GM20000 (cell line): Measurements from ENCODE around the gene MMP28.

ENCODE experiments used
- DNase-seq: peaks from one replicate; pipeline ENCODE4 v3.0.0; 2012; ENCODE audit warnings: low spot score
- TF ChIP-seq, protein P1 (sequence below): IDR thresholded peaks from 2 replicates; pipeline ENCODE4 v1.5.1; 2012; ENCODE audit warnings: mild to moderate bottlenecking, control low read depth; ENCODE audit errors: extremely low read depth, missing control alignments

The MMP28 gene

DNA sequence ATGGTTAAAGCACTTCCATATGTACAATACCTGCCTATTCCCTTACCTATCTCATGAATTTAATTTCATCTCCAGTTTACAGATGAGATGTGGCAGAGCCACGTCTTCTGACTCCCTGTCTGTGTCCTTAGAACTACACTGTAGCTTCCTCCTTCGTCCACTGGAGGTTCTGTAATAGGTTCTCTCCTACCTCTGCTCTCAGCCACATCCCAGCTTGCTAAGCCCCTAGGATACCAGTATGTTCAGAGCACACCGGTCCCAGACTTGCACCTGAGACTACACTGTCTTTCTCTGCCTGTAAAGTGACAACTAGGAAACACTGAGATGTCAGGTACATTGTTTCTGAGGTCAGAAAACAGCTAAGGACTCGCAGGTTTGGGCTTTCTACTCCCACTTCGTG lies 67.8 kb downstream of the MMP28 start:
- TF ChIP-seq, protein P1, sequence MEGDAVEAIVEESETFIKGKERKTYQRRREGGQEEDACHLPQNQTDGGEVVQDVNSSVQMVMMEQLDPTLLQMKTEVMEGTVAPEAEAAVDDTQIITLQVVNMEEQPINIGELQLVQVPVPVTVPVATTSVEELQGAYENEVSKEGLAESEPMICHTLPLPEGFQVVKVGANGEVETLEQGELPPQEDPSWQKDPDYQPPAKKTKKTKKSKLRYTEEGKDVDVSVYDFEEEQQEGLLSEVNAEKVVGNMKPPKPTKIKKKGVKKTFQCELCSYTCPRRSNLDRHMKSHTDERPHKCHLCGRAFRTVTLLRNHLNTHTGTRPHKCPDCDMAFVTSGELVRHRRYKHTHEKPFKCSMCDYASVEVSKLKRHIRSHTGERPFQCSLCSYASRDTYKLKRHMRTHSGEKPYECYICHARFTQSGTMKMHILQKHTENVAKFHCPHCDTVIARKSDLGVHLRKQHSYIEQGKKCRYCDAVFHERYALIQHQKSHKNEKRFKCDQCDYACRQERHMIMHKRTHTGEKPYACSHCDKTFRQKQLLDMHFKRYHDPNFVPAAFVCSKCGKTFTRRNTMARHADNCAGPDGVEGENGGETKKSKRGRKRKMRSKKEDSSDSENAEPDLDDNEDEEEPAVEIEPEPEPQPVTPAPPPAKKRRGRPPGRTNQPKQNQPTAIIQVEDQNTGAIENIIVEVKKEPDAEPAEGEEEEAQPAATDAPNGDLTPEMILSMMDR, result no peak
- no peak for DNase-seq

DNA sequence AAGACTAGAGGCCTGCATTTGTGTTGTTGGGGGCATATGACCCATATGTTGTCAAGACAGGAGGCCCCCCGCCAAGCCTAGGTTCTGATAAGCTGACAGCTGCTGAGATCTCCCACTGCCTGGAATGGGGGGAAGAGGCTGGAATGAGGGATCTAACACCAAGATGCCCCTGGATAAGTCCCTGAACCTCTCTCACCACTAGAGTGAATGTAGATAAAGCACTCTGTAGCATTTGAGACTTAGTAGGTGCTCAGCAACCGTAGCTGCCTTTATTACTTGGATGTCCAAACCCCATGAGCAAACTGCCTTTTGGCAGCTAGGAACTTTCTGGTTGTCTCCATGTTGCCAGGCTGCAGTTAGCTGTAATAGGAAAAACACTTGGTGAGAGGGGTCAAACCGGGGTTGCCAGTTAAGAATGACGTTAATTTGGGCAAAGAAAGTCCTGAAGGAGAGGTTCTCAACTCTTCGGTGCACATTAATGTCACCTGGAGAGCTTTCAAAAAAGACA lies 68.4 kb downstream of the MMP28 start:
- TF ChIP-seq, protein P1, result no peak
- DNase-seq, result no peak

DNA sequence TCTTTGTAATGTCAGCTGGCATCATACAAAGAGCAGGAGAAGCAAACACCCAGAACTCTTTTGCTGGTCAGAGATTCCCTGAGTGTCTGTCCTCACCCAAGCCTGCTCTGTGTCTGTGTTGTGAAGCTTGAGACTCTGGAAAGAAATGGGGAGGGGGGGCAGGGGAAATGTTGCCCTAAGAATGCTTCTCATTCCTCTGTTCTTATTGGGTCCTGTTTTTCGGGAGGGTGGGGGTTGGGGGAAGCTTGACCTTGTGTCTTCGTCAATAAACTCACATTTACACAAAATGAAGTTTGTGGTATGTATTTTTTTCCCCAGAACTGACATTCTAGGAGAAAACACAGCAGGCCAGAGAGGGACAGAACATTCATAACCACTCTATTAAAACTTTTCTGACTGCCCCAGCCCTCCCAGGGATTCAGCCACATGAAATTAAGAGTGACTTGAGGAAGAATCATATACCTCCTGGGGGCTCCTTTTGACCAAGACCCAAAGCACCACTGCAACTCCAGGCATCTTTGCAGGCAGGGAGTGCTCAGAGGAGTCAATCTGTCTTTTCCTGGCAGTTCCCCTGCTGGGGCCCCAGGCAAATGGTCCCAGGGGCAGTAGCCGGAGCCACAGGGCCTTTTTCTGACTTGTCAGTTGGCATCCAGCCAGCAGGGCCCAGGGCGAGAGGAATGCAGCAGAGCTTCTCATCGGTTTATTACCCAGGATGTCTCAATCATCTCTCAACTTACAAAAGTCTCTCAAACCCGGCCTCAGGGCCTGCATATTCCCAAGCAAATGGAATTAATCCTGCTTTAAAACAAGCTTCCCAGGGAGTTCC lies 69.1 kb downstream of the MMP28 start:
- DNase-seq, result no peak
- TF ChIP-seq, protein P1, result no peak

DNA sequence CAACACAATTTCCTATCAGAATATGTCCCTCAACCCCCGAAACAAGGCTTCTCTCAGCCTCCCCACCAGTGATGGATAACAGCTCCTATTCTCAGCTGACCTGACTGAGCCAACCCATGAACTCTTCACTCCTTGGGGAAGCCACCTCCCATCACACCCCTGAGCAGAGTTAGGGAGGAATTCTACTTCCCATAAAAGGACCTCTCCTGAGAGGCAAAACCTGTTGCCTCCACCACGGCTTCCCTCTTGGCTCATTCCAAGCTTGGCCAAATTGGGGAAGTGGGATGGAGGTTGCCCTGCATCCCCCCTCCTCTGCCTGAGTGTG lies 69.7 kb downstream of the MMP28 start:
- TF ChIP-seq, protein P1, result no peak
- DNase-seq, result no peak

DNA sequence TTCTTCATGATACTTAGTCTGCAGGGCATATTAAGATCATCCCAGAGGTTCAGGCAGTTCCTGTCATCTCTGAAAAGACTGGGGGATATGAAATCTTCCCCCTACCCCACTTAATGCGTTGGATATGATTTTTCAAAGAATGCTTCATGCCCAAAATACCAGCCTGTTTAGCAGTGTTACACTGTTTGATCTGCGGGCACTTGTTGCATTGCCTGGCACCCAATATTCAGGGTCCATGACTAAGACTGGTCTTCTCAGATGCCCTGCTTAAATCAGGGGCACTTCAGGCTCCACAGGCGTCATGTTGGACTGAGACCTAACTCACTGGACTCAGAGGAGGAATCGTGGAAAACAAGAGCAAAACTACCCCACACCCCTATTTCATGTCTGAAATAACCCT lies 70.4 kb downstream of the MMP28 start:
- TF ChIP-seq, protein P1, result no peak
- DNase-seq, result no peak

DNA sequence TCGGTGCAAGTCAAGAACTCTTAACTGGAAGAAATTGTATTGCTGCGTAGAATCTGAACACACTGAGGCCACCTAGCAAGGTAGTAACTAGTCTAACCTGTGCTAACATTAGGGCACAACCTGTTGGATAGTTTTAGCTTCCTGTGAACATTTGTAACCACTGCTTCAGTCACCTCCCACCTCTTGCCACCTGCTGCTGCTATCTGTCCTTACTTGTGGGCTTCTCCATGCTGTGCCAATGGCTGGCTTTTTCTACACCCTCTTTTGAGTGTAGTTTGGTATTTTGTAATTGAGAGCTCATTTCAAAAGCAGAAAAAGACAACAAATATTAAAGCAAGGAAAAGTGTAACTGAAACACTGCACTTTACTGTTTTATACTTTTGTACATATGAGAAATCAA lies 71.7 kb downstream of the MMP28 start:
- TF ChIP-seq, protein P1, result no peak
- no peak for DNase-seq

DNA sequence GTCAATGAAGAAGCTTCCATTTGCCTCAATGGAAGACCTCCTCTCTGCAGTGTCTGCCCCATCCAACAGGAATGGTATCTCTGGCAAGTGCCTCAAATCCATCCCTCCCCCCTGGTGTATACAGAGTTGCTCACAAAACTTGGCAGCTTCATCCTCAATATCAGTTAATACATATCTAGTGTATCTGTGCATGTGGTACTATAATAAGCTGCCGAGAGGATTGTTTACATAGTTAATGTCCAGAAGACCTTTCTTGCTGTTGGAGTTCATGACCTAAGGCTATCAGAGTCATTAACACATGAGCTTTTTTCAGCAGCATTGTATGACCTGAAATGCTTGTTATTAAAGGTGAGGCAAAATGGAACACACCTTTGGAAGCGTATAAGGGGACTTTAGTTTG lies 78.0 kb downstream of the MMP28 start:
- no peak for DNase-seq
- TF ChIP-seq, protein P1, result no peak
